CD4-positive, alpha-beta T cell treated with Interleukin-17A for 4 hours (primary cell): Measurements from ENCODE around the gene DPH2.

Experiments
- DNase-seq: peaks from one replicate; pipeline ENCODE4 v3.0.0-alpha.2; 2020; ENCODE audit warnings: mixed read lengths

The DPH2 gene

DNA sequence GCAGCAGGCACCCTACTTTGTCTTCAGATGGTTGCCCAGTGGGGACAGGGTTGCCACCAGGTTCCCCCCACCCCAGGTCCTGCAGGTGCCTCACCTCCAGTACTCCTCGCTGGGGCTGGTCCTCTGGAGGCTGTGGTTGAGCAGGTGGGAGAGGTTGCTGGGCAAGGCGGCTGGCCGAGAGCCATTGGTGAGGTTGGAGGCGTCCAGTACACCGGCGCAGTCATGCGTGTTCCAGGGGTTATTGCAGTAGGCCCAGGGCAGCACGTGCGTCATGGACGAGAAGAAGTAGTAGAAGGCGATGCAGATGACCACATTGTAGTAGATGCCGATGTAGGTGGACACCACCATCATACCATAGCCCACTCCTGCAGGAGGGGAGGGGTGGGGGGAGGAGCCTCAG lies 38.4 kb downstream of the DPH2 start:
- DNase-seq: no peak

DNA sequence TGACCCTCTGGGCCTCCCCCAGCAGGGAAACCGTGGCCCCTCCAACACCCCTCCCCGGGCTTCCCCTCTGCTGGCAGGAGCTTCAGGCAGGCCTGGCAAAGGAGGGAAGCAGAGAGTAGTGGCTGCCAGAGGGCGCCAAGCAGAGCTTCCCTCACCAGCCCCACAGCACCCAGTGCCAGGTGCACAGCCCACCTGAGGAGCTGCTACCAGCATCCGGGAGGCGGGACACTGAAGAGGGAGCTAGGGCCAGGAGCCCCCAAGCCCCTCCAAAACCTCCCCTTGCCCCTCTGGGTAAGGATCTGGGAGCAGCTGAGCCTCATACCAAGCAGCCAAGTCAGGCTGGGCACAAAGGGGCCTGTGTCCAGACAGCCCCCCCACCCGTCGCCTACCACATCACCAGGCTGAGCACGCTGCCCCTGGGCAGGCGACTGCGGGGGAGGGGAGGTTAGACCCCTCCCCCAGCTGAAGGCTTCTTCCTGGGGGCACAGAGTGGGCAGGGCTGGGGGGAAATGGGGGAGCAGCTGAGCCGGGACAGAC lies 41.2 kb downstream of the DPH2 start:
- DNase-seq: no peak

DNA sequence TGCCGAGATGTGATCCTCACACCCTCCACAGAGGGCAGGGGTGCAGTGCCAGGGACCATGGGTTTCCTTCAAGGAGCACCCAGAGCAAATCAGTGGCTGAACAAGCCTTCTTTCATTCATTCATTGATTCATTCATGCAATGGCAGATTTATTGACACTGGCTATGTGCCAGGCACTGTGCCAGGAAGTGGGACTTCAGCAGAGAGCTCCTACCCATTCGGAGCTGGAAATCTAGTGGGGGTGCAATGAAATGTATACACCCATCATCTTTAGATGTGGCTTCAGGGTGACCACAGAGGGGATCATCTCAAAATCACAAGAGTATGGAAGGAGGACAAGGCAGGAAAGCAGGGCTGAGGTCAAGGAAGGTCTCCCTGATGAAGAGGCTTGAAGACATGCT lies 42.6 kb downstream of the DPH2 start:
- no peak for DNase-seq

DNA sequence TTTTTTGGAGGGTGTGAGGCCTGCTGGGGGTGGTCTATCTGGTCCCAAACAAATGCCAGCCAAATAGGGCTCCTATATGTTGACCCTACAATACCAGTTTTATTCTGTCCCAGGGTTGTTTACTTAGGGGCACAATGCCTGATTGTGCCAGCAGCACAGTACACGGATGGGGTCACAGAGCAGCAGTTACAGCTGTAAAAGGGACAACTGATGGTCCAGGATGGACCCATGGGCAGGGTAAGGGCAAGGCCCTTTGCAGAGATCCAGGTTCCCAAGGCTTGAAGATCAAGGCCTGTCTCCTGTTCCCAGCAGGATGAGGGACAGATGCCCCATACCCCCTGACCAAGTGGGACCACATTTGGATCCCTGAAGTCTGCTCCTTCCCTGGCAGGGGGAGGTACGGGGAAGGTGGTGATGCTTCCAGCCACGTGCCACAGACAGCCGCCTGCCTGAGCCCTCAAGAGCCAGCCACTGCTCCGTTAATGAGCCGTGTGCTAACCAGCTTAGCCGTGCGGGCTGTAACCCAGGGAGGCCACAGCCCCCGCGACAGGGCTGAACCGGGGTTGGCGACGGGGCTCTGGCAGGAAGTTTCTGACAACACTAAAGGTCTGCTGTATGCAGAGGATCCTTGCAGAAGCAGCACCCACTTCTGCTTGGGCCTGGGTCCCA lies 43.3 kb downstream of the DPH2 start:
- no peak for DNase-seq

DNA sequence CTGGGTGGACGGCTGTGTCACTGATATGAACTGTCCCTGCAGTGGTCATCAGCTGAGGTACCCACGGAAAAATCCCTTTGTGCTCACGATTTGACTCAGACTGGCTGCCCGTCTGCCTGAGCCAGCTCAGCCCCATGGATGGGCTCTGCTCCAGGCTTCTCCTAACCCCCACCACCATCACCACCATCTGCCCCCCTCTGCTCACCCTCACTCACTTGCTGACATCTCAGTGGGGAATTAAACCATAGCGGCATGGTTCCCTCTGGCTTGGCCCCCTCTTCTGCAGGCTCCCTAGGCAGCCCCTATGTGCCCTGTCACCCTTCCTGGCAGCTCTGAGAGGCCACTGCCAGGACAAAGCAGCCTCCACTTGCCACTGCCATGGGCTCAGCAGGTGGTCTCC lies 44.1 kb downstream of the DPH2 start:
- no peak for DNase-seq

DNA sequence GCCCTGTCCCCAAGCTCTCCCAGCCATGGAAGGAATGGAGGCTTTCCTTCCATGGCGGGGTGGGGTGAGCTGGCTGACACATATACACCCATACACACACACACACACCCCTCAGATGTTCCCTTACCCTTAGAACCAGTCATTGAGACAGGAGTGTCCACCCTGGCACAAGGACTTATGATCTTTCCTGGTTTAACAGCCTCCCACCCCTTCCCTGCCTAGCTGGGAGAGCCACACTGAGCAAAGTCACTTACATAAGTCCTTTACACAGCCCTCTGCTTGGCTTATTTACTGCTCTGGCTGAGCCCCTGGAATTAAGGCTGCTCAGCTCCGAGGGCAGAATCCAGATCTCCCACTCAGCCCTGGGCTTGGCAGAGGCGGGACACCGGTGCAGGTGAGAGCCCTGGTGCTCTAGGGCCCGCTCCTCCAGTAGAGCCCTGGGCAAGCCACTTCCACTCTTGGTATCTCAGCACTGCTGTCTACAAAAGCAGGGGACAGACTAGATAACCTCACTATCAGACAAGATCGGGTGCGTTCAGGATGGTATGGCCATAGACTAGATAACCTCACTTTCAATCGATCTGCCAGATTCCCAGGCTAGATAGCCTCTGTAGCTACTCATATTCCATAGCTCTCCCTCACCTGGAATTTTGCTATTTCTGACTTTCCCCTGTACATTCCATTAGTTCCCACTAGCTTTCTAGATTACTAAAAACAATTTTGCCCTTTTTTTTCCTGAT lies 44.7 kb downstream of the DPH2 start:
- no peak for DNase-seq

DNA sequence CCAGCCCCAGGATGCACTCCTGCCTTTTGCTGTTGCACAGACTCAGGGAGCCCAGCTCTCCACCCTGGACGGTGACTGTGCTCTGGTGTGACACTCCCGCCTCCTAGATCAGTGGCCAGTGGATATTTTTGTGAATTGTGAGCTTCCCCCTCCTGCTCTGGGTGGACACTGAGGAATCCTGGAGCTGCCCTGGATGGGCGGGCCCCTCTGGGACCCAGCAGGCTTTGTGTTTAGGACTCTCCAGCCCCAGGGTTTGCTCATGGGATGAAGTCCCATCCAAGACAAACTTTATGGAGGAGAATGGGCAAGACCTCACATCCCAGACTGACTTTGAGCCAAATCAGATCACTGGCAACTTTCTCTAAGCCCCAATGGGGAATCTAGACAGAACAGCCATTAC lies 45.4 kb downstream of the DPH2 start:
- no peak for DNase-seq

DNA sequence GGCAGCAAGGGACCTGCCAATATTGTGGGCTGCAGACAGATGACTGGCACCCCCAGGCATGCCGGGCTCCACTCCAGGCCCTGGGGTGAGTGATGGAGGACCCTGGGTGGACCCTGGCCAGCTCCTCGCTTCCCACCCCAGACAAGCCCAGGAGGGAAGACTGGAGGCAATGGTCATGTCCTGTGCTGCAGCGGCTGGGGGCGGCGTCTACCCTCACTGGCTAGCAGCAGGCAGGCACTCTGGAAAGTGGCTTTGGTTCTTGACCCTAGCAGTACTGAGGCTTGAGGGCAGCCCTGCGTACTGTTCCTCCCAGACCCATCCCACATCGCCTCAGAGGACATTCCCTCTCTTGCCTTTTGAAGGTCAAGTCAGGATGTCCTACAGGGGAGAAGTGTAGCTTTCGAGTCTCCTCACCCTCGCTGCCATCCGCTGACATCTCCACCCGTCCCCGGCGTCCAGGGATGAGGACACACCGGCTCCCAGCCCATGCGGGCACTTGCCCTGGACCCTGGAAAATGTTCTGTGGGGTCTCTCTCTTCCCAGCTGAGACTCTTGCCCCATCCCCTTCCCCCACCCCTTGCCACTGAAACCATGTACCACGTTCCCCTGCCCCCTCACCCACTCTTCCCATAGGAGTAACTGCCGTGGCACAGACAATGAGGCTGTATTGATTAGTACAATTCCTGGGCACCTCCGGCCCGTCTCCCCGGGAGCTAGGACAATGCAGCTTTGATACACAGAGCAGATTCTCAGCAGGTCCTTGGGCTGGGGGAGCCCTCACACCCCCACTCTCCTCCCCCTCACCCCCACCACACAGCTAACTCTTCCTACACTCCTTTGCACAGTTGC lies 46.5 kb downstream of the DPH2 start:
- DNase-seq: no peak

DNA sequence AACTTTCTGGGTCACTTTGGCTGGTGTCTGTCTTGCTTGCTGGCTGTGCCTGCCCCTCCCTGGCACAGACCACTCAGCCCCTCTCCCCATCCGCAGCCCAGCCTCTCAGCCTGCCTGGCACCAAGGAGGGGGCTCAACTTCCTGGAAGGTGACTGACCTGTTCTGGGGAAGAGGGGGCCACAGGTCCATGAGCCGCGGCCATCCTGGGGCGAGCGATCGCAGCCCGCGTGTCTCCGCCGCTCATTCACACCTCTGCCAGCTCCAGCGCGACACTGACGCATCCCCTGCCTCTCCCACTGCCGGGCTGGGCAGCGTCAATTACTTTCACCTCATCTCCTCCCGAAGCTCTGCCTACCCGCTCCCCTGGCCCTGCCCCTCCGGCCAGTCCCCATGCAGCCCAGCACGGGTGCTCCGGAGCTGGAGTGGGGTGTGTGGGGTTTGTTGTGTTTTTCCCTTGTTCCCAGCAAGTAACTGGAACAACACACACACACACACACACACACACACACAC lies 47.1 kb downstream of the DPH2 start:
- DNase-seq: no peak

DNA sequence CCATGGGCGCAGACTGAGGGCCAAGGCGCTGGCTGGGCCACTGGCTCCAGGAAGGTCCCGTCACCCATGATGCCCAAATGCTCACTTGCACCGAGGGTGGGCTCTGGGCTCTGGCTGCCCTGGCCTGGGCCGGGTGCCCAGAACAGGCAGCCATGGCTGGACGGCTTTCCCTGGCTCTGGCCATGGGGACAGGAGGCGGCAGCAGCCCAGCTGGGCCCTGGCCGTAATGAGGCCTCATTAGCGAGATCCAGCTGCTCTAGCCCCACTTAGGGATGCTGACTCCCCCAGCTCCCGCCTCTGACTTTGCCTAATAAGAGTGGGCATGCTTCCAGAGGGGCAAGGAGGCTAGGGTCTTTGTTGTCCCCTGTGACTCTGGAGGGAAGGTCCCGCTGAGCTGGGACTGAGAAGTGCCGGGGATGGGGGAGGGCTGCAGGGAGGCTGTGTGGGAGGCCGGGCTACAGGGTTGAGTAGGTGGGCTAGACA lies 49.7 kb downstream of the DPH2 start:
- DNase-seq: no peak

DNA sequence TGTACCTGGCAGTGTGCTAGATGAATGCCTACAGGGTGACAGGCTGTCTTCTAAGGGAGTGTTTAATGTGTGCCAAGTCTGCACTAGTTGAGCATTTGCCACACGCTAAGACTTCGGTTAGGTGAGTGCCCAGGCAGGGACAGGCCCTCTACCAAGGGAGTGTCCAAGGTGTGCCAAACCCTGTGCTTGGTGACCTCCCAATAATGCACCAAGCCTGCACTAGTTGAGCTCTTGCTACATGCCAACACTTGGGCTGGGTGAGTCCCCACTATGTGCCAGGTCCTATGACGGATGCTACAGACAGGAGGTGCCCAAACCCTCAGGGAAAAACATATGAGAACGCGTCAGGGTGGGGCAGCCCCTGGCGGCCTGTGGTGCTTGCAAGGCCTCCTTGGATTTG lies 50.7 kb downstream of the DPH2 start:
- no peak for DNase-seq

DNA sequence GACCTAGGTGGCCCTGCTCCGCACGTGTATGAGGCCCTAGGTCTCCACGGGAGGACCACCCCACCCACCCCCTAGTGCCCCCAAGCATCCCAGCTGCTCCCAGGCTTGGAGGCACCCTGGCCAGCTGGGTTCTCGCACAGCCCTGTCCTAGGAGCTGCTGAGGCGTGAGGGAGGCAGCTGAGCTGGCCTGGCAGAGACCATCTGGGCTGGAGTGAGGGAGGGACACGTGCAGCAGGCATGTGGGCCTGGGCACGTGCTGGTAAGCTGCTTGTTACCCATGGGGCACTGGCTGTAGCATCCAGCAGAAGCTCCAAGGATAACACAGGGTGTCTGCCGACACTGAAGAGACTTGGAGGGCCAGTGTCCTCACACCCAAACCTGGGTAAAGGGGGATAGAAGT lies 51.3 kb downstream of the DPH2 start:
- DNase-seq: no peak

DNA sequence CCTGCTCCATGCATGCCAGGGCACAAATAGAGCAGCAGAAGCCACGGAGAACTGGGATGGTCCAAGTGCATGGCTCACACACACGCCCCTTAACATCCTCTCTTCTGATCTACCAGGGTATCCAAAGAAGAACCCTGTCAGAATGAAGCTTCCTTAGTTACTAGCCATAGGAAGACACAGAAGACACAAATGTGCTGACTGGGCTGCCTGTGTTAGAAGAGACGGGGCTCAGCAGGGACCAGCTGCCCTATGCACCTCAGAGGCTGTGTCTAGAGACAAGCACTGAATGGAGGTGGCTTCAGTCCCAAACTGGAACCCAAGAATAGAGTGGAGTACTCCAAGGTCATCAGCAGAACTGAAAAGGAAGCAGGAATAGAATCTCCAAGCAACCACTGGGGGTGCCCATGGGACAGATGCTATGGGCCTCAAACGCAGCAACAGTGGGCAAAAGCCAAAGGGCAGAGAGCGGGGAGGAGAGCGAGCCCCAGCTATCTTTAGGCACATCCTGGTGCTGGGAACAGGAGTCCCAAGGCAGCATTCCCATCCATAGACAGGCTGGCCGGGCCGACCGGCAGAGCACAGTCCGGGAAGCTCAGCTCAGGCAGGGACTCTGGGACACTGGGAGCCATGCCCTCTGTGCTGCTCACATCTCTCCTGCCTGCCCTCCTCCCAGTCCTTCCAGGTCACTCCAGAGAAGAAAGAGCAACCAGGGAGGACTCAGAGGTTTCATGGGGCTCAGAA lies 51.9 kb downstream of the DPH2 start:
- DNase-seq: no peak
